Vagina (tissue), 2 donors: ENCODE data around the gene DVL1. TPM values are rescaled to one million over a fixed set of nuclear protein-coding genes. Genes with fewer than 3 reads are reported as not detected.

Experiments used
- DNase-seq, 2 donors: peaks; one replicate each; pipeline ENCODE4 v3.0.0-alpha.2; 2017; ENCODE audit errors: extremely low spot score in 2 of 2
- H3K27ac ChIP-seq: fragments of 200-600 bp; sonication (generic); one replicate; pipeline ENCODE4 v1.5.1; 2019
- H3K27me3 ChIP-seq: fragments of 200-600 bp; sonication (generic); one replicate; pipeline ENCODE4 v1.5.1; 2019
- H3K36me3 ChIP-seq, 2 donors: fragments of 200-600 bp; sonication (generic); one replicate each; pipeline ENCODE4 v1.5.1; 2017 to 2019
- H3K4me1 ChIP-seq: fragments of 200-600 bp; sonication (generic); one replicate; pipeline ENCODE4 v1.5.1; 2019
- H3K4me3 ChIP-seq, 2 donors: fragments of 200-600 bp; sonication (generic); 1 replicate in 1 of 2; 2 replicates in 1 of 2; pipeline ENCODE4 v1.5.1; 2016 to 2019
- H3K9me3 ChIP-seq: fragments of 200-600 bp; sonication (generic); one replicate; pipeline ENCODE4 v1.5.1; 2019
- POLR2A ChIP-seq, 2 donors: fragments of 450-650 bp; IDR thresholded peaks; one replicate each; pipeline ENCODE4 v1.6.1; 2017; ENCODE audit warnings: antibody characterized with exemption in 2 of 2, mild to moderate bottlenecking in 2 of 2, moderate library complexity in 2 of 2
- POLR2AphosphoS5 ChIP-seq, 2 donors: sonication (generic); formaldehyde crosslinking; IDR thresholded peaks; one replicate each; pipeline ENCODE4 v1.9.0; 2017; ENCODE audit warnings: antibody characterized with exemption in 2 of 2, mild to moderate bottlenecking in 2 of 2, low read depth in 1 of 2; ENCODE audit not compliant: insufficient read depth in 1 of 2
- intact Hi-C: fragments of 100-400 bp; cut with DNase I; formaldehyde crosslinking; loops from one replicate; pipeline ENCODE4 v1.15.1; 2023
- total RNA-seq: library from RNA; depleted of rRNA; stranded (reverse); fragments of >200 nt; gene quantifications from one replicate; pipeline ENCODE4 v1.2.3, GENCODE V29; 2016
- TF ChIP-seq, protein P1 (sequence below), 3 experiments: fragments of 450-650 bp in 2 of 3; fragments of 200-600 bp in 1 of 3; sonication (generic) in 1 of 3; IDR thresholded peaks; one replicate each; pipeline ENCODE4 v1.5.1; 2017 to 2019; ENCODE audit warnings: antibody characterized with exemption in 3 of 3, mild to moderate bottlenecking in 2 of 3, moderate library complexity in 2 of 3

DVL1 gene
- total RNA-seq, 1 donor from 2014 or later: 72.4 TPM

DNA sequence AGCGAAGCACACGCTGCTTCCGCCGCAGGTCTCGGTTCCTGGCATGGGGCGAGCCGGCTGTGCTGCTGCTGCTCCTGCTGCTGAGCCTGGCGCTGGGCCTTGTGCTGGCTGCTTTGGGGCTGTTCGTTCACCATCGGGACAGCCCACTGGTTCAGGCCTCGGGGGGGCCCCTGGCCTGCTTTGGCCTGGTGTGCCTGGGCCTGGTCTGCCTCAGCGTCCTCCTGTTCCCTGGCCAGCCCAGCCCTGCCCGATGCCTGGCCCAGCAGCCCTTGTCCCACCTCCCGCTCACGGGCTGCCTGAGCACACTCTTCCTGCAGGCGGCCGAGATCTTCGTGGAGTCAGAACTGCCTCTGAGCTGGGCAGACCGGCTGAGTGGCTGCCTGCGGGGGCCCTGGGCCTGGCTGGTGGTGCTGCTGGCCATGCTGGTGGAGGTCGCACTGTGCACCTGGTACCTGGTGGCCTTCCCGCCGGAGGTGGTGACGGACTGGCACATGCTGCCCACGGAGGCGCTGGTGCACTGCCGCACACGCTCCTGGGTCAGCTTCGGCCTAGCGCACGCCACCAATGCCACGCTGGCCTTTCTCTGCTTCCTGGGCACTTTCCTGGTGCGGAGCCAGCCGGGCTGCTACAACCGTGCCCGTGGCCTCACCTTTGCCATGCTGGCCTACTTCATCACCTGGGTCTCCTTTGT, 15.5 kb downstream of the DVL1 start:
- TF ChIP-seq POLR2AphosphoS5 (IDR thresholded peaks at IDR 0.05; ENCODE audit: insufficient read depth in 1 of 2, low read depth in 1 of 2) (no peak), POLR2A (IDR thresholded peaks at IDR 0.05) (no peak)
- TF ChIP-seq, protein P1, sequence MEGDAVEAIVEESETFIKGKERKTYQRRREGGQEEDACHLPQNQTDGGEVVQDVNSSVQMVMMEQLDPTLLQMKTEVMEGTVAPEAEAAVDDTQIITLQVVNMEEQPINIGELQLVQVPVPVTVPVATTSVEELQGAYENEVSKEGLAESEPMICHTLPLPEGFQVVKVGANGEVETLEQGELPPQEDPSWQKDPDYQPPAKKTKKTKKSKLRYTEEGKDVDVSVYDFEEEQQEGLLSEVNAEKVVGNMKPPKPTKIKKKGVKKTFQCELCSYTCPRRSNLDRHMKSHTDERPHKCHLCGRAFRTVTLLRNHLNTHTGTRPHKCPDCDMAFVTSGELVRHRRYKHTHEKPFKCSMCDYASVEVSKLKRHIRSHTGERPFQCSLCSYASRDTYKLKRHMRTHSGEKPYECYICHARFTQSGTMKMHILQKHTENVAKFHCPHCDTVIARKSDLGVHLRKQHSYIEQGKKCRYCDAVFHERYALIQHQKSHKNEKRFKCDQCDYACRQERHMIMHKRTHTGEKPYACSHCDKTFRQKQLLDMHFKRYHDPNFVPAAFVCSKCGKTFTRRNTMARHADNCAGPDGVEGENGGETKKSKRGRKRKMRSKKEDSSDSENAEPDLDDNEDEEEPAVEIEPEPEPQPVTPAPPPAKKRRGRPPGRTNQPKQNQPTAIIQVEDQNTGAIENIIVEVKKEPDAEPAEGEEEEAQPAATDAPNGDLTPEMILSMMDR (IDR thresholded peaks at IDR 0.05): no peak
- Histone ChIP-seq H3K9me3 (no peaks in the 10 kb centered on the region), H3K27me3 (no peaks in the 10 kb centered on the region), H3K4me3 (no peak overlapping the region), H3K27ac (no peak overlapping the region), H3K36me3 (peaks cover 0 to 16% of the 10 kb centered on the region in 2 donors), H3K4me1 (peaks cover 37% of the 10 kb centered on the region)
- no peak for DNase-seq
- intact Hi-C loops: no loop called here

DNA sequence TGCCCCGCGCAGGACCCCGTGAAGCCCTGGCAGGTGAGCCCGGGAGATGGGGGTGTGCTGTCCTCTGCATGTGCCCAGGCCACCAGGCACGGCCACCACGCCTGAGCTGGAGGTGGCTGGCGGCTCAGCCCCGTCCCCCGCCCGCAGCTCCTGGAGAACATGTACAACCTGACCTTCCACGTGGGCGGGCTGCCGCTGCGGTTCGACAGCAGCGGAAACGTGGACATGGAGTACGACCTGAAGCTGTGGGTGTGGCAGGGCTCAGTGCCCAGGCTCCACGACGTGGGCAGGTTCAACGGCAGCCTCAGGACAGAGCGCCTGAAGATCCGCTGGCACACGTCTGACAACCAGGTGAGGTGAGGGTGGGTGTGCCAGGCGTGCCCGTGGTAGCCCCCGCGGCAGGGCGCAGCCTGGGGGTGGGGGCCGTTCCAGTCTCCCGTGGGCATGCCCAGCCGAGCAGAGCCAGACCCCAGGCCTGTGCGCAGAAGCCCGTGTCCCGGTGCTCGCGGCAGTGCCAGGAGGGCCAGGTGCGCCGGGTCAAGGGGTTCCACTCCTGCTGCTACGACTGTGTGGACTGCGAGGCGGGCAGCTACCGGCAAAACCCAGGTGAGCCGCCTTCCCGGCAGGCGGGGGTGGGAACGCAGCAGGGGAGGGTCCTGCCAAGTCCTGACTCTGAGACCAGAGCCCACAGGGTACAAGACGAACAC, 16.3 kb downstream of the DVL1 start:
- Histone ChIP-seq H3K36me3 (peaks cover 0 to 11% of the 10 kb centered on the region in 2 donors), H3K4me3 (no peak overlapping the region), H3K27ac (no peak overlapping the region)

GRCh38 chr1:1332031-1332755, 17.0 kb downstream of the DVL1 start:
- no peaks in the 10 kb centered on the region for H3K9me3 ChIP-seq
- TF ChIP-seq, protein P1 (IDR thresholded peaks at IDR 0.05): no peak
- TF ChIP-seq POLR2A (IDR thresholded peaks at IDR 0.05) (no peak), POLR2AphosphoS5 (IDR thresholded peaks at IDR 0.05; ENCODE audit: insufficient read depth in 1 of 2, low read depth in 1 of 2) (no peak)
- no peak for DNase-seq
- H3K27me3 ChIP-seq: no peaks in the 10 kb centered on the region
- H3K4me3 ChIP-seq: no peak overlapping the region
- intact Hi-C loops: no loop called here
- H3K27ac ChIP-seq: no peak overlapping the region
- H3K4me1 ChIP-seq: peaks cover 37% of the 10 kb centered on the region
- peaks cover 0 to 11% of the 10 kb centered on the region in 2 donors for H3K36me3 ChIP-seq

More for the DNA sequence above, 16.3 kb downstream of the DVL1 start:
- no peak for DNase-seq
- Histone ChIP-seq H3K9me3 (no peaks in the 10 kb centered on the region), H3K4me1 (peaks cover 37% of the 10 kb centered on the region), H3K27me3 (no peaks in the 10 kb centered on the region)
- TF ChIP-seq, protein P1 (IDR thresholded peaks at IDR 0.05): no peak
- peak in 1 of 2 donors; percentile 35 for TF ChIP-seq POLR2AphosphoS5 (IDR thresholded peaks at IDR 0.05; ENCODE audit: insufficient read depth in 1 of 2, low read depth in 1 of 2)
- intact Hi-C loops: no loop called here

- Histone ChIP-seq H3K9me3 (no peaks in the 10 kb centered on the region), H3K4me3 (no peak within 1 kb of the TSS), H3K4me1 (peaks cover 40% of the 10 kb centered on the region), H3K27me3 (no peaks in the 10 kb centered on the region), H3K27ac (no peak within 1 kb of the TSS), H3K36me3 (peaks cover 0 to 15% of the 10 kb centered on the region in 2 donors)
- intact Hi-C loops: no loop called here
- no peak for DNase-seq
- TF ChIP-seq POLR2AphosphoS5 (IDR thresholded peaks at IDR 0.05; ENCODE audit: insufficient read depth in 1 of 2, low read depth in 1 of 2) (no peak), POLR2A (IDR thresholded peaks at IDR 0.05) (no peak)
- TF ChIP-seq, protein P1 (IDR thresholded peaks at IDR 0.05): no peak
Measured at GRCh38 chr1:1331068-1331965, 17.9 kb downstream of the DVL1 start, which contains the start of gene TAS1R3. TAS1R3 (plus strand) TSS chr1:1331280; CDS start chr1:1331346, 66 bp downstream.
